Non-pigmented ciliary epithelial cell (primary cell): Measurements from ENCODE around the gene LYPD3.
"Not testable (repeated sequence)": the region's sequence is repeated elsewhere in the genome, so short reads cannot be mapped to it uniquely, and the experiment has no call there.

Experiments
- DNase-seq: peaks from one replicate; pipeline ENCODE4 v3.0.0-alpha.2; 2010; ENCODE audit warnings: low read depth

The LYPD3 gene

DNA sequence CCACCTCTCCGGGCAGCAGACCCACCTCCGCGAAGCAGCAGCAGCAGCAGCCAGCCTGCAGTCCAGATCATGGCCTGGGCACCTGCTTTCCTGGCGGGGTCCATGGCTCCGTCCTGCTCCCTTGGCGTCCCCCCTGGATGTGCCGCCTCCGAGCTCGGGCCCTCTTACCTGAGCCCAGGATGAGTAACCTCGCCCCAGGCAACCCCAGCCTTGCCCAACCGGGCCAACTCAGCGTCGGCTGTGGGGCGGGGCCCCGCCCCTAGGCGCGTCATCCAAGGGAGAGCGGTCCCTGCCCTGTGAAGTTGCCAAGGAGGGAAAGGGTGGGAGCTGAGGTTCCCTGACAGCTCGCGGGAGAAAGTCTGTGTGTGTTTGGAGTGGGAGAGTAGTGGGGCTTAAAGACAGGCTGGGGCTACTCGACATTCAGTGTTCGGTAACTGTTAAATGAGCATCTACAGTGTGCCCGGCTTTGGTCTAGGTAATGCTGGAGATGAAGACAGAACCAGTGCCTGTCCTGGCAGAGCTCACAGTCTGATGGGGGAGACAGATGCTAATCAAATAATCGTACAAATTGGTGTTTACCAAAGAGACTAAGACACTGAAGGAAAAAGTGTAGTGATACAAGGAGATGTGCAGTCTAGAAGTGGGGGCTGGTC is at the start of gene LYPD3:
TSS of gene LYPD3 (minus strand) at position 141 of the 653 bp plus-strand sequence. CDS start at position 104, 37 bp downstream.
- DNase-seq, result no peak

DNA sequence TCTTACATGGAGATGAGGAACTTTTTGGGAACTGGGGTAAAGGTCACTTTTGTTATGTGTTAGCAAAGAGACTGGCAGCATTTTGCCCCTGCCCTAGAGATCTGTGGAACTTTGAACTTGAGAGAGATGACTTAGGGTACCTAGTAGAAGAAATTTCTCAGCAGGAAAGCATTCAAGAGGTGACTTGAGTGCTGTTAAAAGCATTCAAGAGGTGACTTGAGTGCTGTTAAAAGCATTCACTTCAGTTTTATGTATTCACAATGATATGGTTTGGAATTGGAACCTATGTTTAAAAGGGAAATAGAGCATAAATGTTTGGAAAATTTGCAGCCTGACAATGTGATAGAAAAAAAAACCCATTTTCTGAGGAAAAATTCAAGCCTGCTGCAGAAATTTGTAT is 47.0 kb upstream of the LYPD3 start:
- not testable (repeated sequence) for DNase-seq

- DNase-seq, result no peak
These were observed 45.9 kb upstream of the LYPD3 start for GRCh38 chr19:43511324-43511723.

DNA sequence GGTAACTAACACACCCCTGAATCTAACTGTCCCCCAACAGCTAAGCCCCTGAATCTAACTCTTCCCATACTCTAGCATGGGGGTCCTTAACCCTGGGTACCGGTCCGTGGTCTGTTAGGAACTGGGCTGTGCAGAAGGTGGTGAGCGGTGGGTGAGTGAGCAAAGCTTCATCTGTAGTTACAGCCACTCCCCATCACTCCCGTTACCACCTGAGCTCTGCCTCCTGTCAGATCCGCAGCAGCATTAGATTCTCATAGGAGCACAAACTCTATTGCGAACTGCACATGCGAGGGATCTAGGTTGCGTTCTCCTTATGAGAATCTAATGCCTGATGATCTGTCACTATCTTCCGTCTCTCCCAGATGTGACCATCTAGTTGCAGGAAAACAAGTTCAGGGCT is 45.3 kb upstream of the LYPD3 start:
- no peak for DNase-seq

GRCh38 chr19:43507880-43508279 is 42.5 kb upstream of the LYPD3 start:
- no peak for DNase-seq

DNA sequence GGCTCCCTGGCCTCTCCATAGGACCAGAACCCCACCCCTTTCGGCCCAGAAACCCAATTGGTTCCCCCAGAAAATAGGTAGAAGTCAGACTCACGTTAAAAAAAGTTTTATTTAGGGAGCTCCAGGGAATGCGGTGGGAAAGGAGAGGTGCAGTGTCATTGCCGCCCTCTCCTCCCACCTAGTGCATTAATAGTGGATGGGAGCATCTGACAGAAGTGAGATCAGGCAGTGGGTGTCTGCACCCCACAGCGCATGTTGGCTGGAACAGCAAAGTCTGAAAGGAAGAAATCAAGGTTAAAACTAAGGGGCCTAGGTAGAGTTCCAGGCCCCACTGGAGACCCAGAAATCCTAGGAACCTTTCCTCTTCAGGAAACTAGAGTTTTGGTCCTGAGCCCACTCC is 41.2 kb upstream of the LYPD3 start:
- DNase-seq, result no peak

GRCh38 chr19:43505941-43506340 is 40.5 kb upstream of the LYPD3 start:
- DNase-seq, result no peak

GRCh38 chr19:43505186-43505456 is 39.7 kb upstream of the LYPD3 start:
- no peak for DNase-seq

GRCh38 chr19:43504426-43505185 is 39.2 kb upstream of the LYPD3 start, which contains the start of gene PHLDB3:
TSS of gene PHLDB3 (minus strand) at chr19:43504746. CDS start at chr19:43504118, 628 bp downstream.
- DNase-seq, result no peak

DNA sequence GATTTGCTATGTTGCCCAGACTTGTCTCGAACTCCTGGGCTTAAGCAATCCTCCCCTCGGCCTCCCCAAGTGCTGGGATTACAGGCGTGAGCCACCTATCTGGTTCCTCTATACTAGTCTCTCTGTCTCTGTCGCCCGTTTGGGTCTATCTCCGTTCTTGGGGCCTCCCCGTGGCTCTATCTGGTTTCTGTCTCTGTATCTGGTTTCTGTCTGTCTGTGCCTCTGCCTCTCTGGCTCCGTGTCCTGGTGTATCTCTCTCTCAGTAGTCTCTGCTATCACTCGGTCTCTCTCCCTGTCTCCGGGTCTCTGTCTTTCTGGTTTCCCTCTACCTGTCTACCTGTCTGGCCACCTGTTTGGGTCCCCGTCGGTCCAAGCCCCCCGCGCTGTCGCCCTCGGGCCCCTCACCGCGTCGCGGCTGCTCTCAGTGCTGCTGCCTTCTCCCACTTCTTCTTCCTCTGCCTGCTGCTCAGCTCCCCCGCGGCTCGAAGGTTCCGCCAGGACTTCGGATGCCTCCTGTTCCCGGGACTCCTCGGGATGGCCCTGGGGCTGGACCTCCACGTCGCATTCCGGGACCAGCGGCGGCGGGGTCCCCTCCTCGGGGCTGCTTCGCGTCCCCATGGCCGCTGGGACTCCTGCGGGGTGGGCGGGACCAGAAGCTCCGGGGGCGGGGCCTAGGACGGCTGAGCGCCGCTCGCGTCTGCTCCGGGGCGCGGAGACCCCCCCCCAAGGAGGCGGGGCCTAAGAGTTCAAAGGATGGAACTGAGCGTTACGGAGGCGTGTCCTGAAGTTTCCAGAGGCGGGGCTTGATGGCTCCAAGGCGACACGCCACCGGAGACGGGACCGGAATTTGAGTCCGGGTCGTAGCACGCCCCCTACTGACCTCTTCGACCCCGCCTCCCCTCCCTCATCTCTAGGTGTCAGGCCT is 38.4 kb upstream of the LYPD3 start:
- peak; percentile 46 for DNase-seq

DNA sequence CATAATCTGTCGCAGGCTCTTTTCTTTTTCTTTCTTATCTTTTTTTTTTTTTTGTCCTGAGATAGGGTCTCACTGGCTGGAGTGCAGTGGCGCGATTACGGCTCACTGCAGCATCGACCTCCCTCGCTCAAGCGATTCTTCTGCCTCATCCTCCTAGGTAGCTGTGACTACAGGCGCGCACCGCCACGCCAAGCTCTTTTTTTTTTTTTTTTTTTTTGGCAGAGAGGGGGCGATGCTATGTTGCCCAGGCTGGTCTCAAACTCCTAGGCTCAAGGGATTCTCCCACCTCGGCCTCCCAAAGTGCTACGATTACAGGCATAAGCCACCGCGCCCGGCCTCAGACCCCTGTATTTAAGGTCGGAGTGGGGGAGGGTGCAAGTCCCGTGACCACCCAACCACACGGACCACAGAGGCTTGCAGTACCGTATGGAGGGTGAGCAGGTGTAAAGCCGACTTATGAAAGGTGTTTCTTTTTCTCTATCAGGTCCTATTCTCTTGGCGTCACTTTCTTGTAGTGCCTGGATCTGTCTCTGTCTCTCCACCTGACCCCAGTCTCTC is 37.1 kb upstream of the LYPD3 start:
- no peak for DNase-seq

- DNase-seq, result no peak
These were observed 36.4 kb upstream of the LYPD3 start for GRCh38 chr19:43501661-43502418.

- no peak for DNase-seq
These were observed 33.6 kb upstream of the LYPD3 start for GRCh38 chr19:43499042-43499441.

DNA sequence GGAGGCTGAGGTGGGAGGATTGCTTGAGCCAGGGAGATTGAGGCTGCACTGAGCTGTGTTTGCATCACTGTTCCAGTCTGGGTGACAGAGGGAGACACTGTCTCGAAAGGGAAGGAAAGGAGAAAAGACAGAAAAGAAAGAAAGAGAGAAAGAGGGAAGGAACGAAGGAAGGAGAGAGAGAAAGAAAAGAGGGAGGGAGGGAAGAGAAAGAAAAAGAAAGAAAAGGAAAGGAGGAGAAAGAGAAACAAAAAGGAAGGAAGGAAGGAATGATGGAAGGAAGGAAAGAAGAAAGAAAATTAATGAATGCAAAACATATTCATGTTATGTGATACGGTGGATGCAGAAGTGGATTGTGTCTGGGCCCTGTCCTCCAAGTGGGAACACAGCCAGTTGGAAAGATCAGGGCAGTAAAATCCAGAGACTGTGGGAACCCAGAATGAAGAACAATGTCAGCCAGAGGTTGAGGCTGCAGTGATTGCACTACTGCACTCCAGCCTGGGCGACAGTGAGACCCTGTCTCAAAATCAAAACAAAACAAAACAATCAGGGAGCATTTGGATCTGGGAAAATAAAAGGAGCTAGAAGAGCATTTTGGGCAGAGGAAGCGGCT is 32.9 kb upstream of the LYPD3 start:
- no peak for DNase-seq

DNA sequence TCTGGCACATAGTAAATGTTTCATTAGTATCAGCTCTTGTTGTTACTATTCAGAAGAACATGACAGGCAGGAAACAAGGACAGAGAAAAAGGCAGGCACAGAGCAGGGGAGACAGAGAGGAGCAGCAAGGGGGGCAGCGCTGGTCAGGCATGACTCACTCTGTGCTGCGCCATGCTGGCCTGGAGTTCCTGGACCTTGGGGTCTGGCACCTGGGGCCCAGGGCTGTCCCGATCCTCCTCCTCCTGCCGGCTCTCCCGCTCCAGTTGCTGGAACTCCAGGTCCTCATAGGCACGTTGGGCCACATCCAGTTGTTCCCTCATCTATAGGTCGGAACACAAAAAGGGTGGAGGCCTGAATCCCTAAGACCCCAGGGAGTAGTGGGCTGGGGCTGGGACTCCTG is 31.6 kb upstream of the LYPD3 start:
- no peak for DNase-seq

DNA sequence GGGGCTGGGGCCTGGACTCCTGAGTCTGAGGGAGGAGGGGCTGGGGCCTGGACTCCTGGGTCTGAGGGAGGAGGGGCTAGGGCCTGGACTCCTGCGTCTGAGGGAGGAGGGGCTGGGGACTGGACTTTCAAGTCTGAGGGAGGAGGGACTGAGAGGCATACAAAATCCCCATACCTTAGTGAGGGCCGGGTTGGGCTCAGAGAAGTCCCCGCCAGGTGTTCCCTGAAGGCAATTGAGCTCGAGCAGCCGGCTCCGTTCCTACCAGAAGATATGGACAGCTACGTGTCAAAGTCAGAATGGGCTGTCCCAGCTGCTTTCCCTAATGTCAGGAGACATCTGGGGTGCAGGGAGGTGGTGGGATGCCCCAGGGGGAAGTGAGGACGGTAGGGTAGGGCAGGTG is 29.7 kb upstream of the LYPD3 start:
- no peak for DNase-seq

DNA sequence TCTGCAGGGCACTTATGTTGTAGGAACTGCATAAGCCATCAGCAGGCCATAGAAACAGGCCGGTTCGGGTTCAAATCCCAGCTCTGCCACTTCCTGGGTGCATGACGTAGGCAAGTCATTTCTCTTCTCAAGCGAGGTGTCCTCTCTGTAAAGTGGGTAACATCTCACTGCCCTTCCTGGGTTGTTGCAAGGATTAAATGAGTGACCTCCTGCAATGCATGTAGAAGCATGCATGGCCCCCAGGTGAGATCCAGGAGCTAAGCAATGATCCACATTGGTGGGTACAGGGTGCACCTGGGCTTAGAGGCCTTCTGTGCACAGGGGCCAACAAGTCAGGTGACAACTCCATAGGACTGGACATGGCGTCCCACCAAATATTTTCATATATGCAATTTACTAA is 25.4 kb upstream of the LYPD3 start:
- no peak for DNase-seq

DNA sequence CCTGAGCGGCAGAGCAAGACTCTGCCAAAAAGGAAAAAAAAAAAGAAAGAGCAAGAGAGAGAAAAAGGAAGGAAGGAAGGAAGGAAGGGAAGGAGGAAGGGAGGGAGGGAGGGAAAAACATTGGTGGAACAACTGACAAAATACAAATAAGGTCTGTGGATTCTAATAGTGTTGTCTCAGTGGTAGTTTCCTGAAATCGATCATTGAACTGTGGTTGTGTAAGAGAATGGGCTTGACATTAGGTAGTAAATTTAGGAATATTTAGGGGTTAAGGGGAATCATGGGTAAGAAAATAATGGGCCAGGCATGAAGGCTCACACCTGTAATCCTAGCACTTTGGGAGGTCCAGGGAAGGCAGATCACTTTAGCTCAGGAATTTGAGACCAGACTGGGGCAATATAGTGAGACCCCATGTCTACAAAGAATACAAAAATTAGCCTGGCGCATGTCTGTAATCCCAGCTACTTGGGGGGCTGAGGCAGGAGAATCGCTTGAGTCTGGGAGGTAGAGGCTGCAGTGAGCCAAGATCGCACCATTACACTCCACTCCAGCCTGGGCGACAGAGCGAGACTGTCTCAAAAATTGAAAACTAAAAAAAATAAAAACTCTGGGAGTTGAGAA is 24.7 kb upstream of the LYPD3 start:
- DNase-seq, result no peak

DNA sequence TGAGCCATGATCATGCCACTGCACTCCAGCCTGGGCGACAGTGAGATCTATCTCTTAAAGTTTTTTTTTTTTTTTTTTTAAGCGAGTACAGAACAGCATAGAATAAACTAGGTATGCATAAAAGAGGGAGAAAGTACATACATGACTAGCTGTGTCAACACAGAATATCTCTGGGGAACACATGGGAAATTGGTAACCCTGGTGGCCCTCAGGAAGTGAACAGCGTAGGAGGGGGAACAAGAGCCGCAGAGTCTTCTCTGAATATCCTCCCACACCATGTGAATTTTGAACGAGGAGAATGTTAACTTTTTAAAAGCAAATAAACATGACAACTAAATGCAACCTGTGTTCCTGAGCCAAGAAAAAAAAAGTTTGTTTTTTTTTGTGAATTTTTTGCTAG is 23.9 kb upstream of the LYPD3 start:
- no peak for DNase-seq

- DNase-seq, result no peak
These were observed 22.8 kb upstream of the LYPD3 start for GRCh38 chr19:43488179-43488578.

DNA sequence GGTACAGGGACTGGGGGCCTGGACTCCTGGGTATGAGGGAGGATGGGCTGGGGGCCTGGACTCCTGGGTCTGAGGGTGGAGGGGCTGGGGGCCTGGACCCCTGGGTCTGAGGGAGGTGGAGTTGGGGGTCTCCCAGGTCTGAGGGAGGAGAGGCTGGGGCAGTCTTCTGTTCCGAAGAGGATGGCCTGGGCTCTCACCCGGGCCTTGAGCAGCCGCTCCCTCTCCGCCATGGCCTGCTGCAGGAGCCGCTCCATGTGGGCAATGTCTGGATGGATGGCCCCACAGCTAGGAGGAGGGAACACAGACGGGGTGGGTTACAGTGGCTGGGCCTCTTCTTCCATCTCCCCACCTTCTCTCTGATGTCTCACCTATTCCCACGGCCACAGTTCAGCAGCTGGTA is 21.0 kb upstream of the LYPD3 start:
- DNase-seq, result no peak
